H9 (cell line): ENCODE results near the gene SLC12A8. TPM values are rescaled to one million over a fixed set of nuclear protein-coding genes. Genes with fewer than 3 reads are reported as not detected.

Source experiments
- DNase-seq: peaks from one replicate; pipeline ENCODE4 v3.0.0-alpha.2; 2017
- H2AFZ ChIP-seq: one replicate; pipeline ENCODE4 v1.6.1; 2013; ENCODE audit warnings: mild to moderate bottlenecking, low read length, control low read depth, moderate library complexity
- H2AK5ac ChIP-seq: 2 replicates; pipeline ENCODE4 v1.6.1; 2013; ENCODE audit warnings: low read length, control low read depth, mixed read lengths; ENCODE audit not compliant: insufficient read length
- H2BK120ac ChIP-seq: one replicate; pipeline ENCODE4 v1.6.1; 2013; ENCODE audit warnings: low read depth, mild to moderate bottlenecking, low read length, control low read depth, inconsistent platforms; ENCODE audit not compliant: poor library complexity, severe bottlenecking
- H2BK12ac ChIP-seq: 2 replicates; pipeline ENCODE4 v1.6.1; 2013; ENCODE audit warnings: low read length, control low read depth, mixed read lengths, low read depth; ENCODE audit not compliant: insufficient read length
- H2BK15ac ChIP-seq: 2 replicates; pipeline ENCODE4 v1.6.1; 2013; ENCODE audit warnings: low read depth, low read length, control low read depth
- H2BK20ac ChIP-seq: one replicate; pipeline ENCODE4 v1.6.1; 2013; ENCODE audit warnings: low read depth, mild to moderate bottlenecking, low read length, control low read depth, inconsistent platforms; ENCODE audit not compliant: poor library complexity, severe bottlenecking
- H2BK5ac ChIP-seq: 2 replicates; pipeline ENCODE4 v1.6.1; 2013; ENCODE audit warnings: low read length, control low read depth, mixed read lengths; ENCODE audit not compliant: insufficient read length
- H3K14ac ChIP-seq: 2 replicates; pipeline ENCODE4 v1.6.1; 2013; ENCODE audit warnings: low read length, control low read depth; ENCODE audit not compliant: insufficient read depth
- H3K18ac ChIP-seq: 2 replicates; pipeline ENCODE4 v1.6.1; 2013; ENCODE audit warnings: low read depth, mild to moderate bottlenecking, mixed read lengths, low read length, control low read depth; ENCODE audit not compliant: insufficient read length
- H3K23ac ChIP-seq: 2 replicates; pipeline ENCODE4 v1.6.1; 2013; ENCODE audit warnings: low read length, control low read depth, mixed read lengths, low read depth; ENCODE audit not compliant: insufficient read length
- H3K23me2 ChIP-seq: 2 replicates; pipeline ENCODE4 v1.6.1; 2013; ENCODE audit warnings: low read depth, mild to moderate bottlenecking, mixed read lengths, low read length, control low read depth; ENCODE audit not compliant: insufficient read length, poor library complexity, severe bottlenecking
- H3K27ac ChIP-seq: 2 replicates; pipeline ENCODE4 v1.5.1; 2013; ENCODE audit warnings: low read length, control low read depth, mixed read lengths, low read depth; ENCODE audit not compliant: insufficient read length
- H3K27me3 ChIP-seq: 2 replicates; pipeline ENCODE4 v1.6.1; 2013; ENCODE audit warnings: low read length, control low read depth, inconsistent platforms; ENCODE audit not compliant: insufficient read depth
- H3K4ac ChIP-seq: 2 replicates; pipeline ENCODE4 v1.6.1; 2013; ENCODE audit warnings: low read depth, mild to moderate bottlenecking, control low read depth, inconsistent platforms, low read length, moderate library complexity
- H3K4me1 ChIP-seq: 2 replicates; pipeline ENCODE4 v1.6.1; 2013; ENCODE audit warnings: low read length, control low read depth, inconsistent platforms; ENCODE audit not compliant: insufficient read depth
- H3K4me2 ChIP-seq: 2 replicates; pipeline ENCODE4 v1.6.1; 2013; ENCODE audit warnings: low read length, control low read depth, mixed read lengths; ENCODE audit not compliant: insufficient read length, insufficient read depth
- H3K56ac ChIP-seq: 2 replicates; pipeline ENCODE4 v1.6.1; 2013; ENCODE audit warnings: low read depth, mild to moderate bottlenecking, mixed read lengths, low read length, control low read depth; ENCODE audit not compliant: insufficient read length
- H3K79me1 ChIP-seq: 2 replicates; pipeline ENCODE4 v1.6.1; 2013; ENCODE audit warnings: low read depth, mild to moderate bottlenecking, moderate library complexity, low read length, control low read depth, inconsistent platforms; ENCODE audit not compliant: insufficient read depth, poor library complexity, severe bottlenecking
- H3K79me2 ChIP-seq: 2 replicates; pipeline ENCODE4 v1.6.1; 2013; ENCODE audit warnings: low read length, control low read depth, inconsistent platforms; ENCODE audit not compliant: insufficient read depth
- H3K9ac ChIP-seq: 2 replicates; pipeline ENCODE4 v1.6.1; 2013; ENCODE audit warnings: low read length, control low read depth, mixed read lengths; ENCODE audit not compliant: insufficient read length; ENCODE audit errors: extremely low read depth
- H3K9me3 ChIP-seq: one replicate; pipeline ENCODE4 v1.6.1; 2013; ENCODE audit warnings: low read depth, low read length, inconsistent platforms; ENCODE audit not compliant: control insufficient read depth
- H3T11ph ChIP-seq: one replicate; pipeline ENCODE4 v1.6.1; 2013; ENCODE audit warnings: mild to moderate bottlenecking, low read length, control low read depth, inconsistent platforms
- H4K20me1 ChIP-seq: one replicate; pipeline ENCODE4 v1.6.1; 2013; ENCODE audit not compliant: control insufficient read depth, insufficient read length, insufficient read depth
- H4K5ac ChIP-seq: 2 replicates; pipeline ENCODE4 v1.6.1; 2013; ENCODE audit warnings: low read depth, mild to moderate bottlenecking, mixed read lengths, low read length, control low read depth; ENCODE audit not compliant: insufficient read length
- H4K8ac ChIP-seq: replicated peaks from 2 replicates; pipeline ENCODE4 v1.6.1; 2013; ENCODE audit warnings: low read length, control low read depth, mixed read lengths, low read depth; ENCODE audit not compliant: insufficient read length
- H4K91ac ChIP-seq: 2 replicates; pipeline ENCODE4 v1.6.1; 2013; ENCODE audit warnings: low read depth, mild to moderate bottlenecking, moderate library complexity, mixed read lengths, low read length, control low read depth; ENCODE audit not compliant: insufficient read length
- H3K27ac Mint-ChIP-seq, 3 experiments: 2 replicates in 2 of 3; 3 replicates in 1 of 3; pipeline ENCODE4 v1.8.0; 2020 to 2021; ENCODE audit warnings: mixed read lengths in 3 of 3, mild to moderate bottlenecking in 1 of 3, moderate library complexity in 1 of 3
- H3K27me3 Mint-ChIP-seq: 2 replicates; pipeline ENCODE4 v1.8.0; 2021; ENCODE audit warnings: low read depth, mild to moderate bottlenecking, moderate library complexity, mixed read lengths
- H3K36me3 Mint-ChIP-seq, 3 experiments: 2 replicates in 2 of 3; 3 replicates in 1 of 3; pipeline ENCODE4 v1.8.0; 2020 to 2021; ENCODE audit warnings: low read depth in 3 of 3, mixed read lengths in 3 of 3; ENCODE audit not compliant: insufficient read depth in 1 of 3
- H3K4me1 Mint-ChIP-seq, 2 experiments: 2 replicates each; pipeline ENCODE4 v1.8.0; 2020; ENCODE audit warnings: mixed read lengths in 2 of 2
- H3K4me3 Mint-ChIP-seq, 2 experiments: 2 replicates in 1 of 2; 3 replicates in 1 of 2; pipeline ENCODE4 v1.8.0; 2020 to 2021; ENCODE audit warnings: mild to moderate bottlenecking in 2 of 2, mixed read lengths in 2 of 2, moderate library complexity in 1 of 2
- H3K9me3 Mint-ChIP-seq, 2 experiments: 2 replicates in 1 of 2; 3 replicates in 1 of 2; pipeline ENCODE4 v1.8.0; 2020; ENCODE audit warnings: mild to moderate bottlenecking in 2 of 2, mixed read lengths in 2 of 2, moderate library complexity in 1 of 2
- WGBS: extraction: QIAGEN DNeasy Blood & Tissue Kit; methylation state at CpG from one replicate; pipeline ENCODE4 v1.1.7; 2013; ENCODE audit warnings: missing lambda C conversion rate, low lambda C conversion rate, mixed read lengths; ENCODE audit not compliant: insufficient read length; ENCODE audit errors: extremely low coverage; 5-methylcytosine and 5-hydroxymethylcytosine counted together
- total RNA-seq: library from RNA; stranded (reverse); gene quantifications from 2 replicates; pipeline ENCODE4 v1.2.1, GENCODE V29; 2021
- TF ChIP-seq, protein P1 (sequence below): fragments of 200-600 bp; sonication (generic); conservative IDR thresholded peaks from 3 replicates; pipeline ENCODE4 v1.8.0; 2021; ENCODE audit warnings: antibody characterized with exemption, mild to moderate bottlenecking

Gene SLC12A8
- total RNA-seq, 1 experiment from 2014 or later = 8.2 TPM

DNA sequence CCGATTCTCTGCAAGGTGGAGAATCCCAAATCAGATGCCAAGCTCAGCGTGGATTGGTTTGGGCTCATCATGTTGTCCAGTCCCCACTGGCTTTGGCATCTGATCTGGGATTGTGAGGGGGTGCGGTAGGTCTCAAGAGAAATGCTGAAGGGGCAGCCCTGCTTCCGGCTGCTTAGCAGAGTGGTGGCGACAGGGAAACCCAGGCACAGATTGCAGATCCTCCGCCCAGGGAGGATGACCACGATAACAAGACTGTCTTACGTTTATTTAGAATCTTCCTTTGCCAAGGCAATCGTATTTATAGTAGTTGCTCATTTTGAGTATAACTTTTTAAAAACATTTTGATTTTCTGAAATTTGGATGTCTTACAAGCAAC is 61.1 kb downstream of the SLC12A8 start:
- no peaks in the 10 kb centered on the region; the same call in 1 of the 2 replicates for H3K4me1 ChIP-seq
- H4K20me1 ChIP-seq = no peaks in the 10 kb centered on the region
- H3K14ac ChIP-seq = no peak overlapping the region
- Mint-ChIP-seq H3K27me3 (no peaks in the 10 kb centered on the region), H3K36me3 (no peaks in the 10 kb centered on the region), H3K9me3 (no peaks in the 10 kb centered on the region), H3K4me1 (peaks cover 45 to 57% of the 10 kb centered on the region in 2 experiments), H3K27ac (no peak overlapping the region), H3K4me3 (no peak overlapping the region)
- H2AK5ac ChIP-seq = no peak overlapping the region
- no peak overlapping the region for H2AFZ ChIP-seq
- no peak overlapping the region for H4K91ac ChIP-seq
- no peak overlapping the region for H2BK15ac ChIP-seq
- no peak overlapping the region for H4K8ac ChIP-seq
- TF ChIP-seq, protein P1, sequence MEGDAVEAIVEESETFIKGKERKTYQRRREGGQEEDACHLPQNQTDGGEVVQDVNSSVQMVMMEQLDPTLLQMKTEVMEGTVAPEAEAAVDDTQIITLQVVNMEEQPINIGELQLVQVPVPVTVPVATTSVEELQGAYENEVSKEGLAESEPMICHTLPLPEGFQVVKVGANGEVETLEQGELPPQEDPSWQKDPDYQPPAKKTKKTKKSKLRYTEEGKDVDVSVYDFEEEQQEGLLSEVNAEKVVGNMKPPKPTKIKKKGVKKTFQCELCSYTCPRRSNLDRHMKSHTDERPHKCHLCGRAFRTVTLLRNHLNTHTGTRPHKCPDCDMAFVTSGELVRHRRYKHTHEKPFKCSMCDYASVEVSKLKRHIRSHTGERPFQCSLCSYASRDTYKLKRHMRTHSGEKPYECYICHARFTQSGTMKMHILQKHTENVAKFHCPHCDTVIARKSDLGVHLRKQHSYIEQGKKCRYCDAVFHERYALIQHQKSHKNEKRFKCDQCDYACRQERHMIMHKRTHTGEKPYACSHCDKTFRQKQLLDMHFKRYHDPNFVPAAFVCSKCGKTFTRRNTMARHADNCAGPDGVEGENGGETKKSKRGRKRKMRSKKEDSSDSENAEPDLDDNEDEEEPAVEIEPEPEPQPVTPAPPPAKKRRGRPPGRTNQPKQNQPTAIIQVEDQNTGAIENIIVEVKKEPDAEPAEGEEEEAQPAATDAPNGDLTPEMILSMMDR = no peak
- no peak overlapping the region for H3T11ph ChIP-seq
- no peak overlapping the region for H3K4me2 ChIP-seq
- no peak overlapping the region for H3K4ac ChIP-seq
- no peaks in the 10 kb centered on the region for H3K27me3 ChIP-seq
- no peaks in the 10 kb centered on the region for H3K79me2 ChIP-seq
- no peak overlapping the region for H3K23ac ChIP-seq
- no peak overlapping the region for H2BK120ac ChIP-seq
- H3K9me3 ChIP-seq = no peaks in the 10 kb centered on the region
- no peaks in the 10 kb centered on the region for H3K23me2 ChIP-seq
- H3K9ac ChIP-seq = no peak overlapping the region
- DNase-seq = no peak
- no peaks in the 10 kb centered on the region for H3K79me1 ChIP-seq
- H2BK5ac ChIP-seq = no peak overlapping the region
- H3K56ac ChIP-seq = no peak overlapping the region
- no peak overlapping the region for H3K18ac ChIP-seq
- no CpG with 5 or more reads among the region's 9 CpGs for WGBS
- no peak overlapping the region for H2BK12ac ChIP-seq
- no peak overlapping the region for H2BK20ac ChIP-seq
- H3K27ac ChIP-seq = no peak overlapping the region
- no peak overlapping the region for H4K5ac ChIP-seq
